ENCODE measurements around the gene MLPH.

MLPH gene

DNA sequence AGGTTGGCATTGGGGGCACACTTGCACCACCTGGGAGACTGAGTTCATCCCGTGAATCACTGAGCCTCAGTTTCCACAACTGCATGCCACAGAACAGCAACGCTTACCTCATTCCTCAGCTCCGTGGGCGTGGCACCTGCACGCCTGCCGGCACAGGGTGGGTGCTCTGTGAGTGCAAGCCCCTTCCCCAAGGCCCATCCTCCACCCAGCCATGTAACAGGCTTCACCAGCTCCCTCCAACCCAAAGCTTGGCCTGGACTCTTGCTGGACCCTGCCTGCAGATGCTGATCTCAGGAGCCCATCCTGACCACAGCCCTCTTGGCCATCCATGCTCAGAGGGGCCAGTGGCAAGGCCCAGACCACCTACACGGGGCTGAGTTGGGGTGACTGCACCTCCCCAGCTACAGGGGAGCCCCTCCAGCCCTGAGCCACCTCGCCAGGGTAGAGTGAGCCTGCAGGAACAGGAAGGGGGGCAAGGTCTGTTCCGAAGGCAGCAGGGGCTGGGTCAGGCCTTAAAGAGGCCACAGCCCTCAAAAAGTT, 81.1 kb downstream of the MLPH start:
- Mint-ChIP-seq H3K4me3 (no peak overlapping the region), H3K9me3 (no peaks in the 10 kb centered on the region), H3K36me3 (no peaks in the 10 kb centered on the region), H3K27me3 (peaks cover 9% of the 10 kb centered on the region), H3K27ac (no peak overlapping the region), H3K4me1 (peaks cover 5% of the 10 kb centered on the region)
- ATAC-seq (ENCODE audit: low read depth) (no peak), DNase-seq (ENCODE audit: low spot score in 2 of 2) (no peak)

DNA sequence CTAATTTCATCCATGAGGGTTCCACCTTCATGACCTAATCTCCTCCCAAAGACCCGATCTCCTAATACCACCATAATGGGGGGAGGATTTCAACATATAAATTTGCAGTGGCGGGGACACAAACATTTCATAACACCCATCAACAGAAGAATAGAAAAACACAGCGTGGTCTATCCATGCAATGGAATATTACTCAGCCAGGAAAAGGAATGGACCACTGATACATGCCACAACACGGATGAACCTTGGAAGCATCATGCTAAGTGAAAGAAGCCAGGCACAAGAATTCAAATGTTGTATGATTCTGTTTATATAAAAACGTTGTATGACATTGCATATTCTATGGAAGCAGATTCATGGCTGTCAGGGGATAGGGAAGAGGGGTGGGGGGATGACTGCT, 82.0 kb downstream of the MLPH start:
- H3K9me3 Mint-ChIP-seq = no peaks in the 10 kb centered on the region
- H3K27me3 Mint-ChIP-seq = peaks cover 9% of the 10 kb centered on the region
- ATAC-seq (ENCODE audit: low read depth) (no peak), DNase-seq (ENCODE audit: low spot score in 2 of 2) (no peak)
- H3K27ac Mint-ChIP-seq = no peak overlapping the region
- H3K4me1 Mint-ChIP-seq = peaks cover 5% of the 10 kb centered on the region
- no peaks in the 10 kb centered on the region for H3K36me3 Mint-ChIP-seq
- no peak overlapping the region for H3K4me3 Mint-ChIP-seq

DNA sequence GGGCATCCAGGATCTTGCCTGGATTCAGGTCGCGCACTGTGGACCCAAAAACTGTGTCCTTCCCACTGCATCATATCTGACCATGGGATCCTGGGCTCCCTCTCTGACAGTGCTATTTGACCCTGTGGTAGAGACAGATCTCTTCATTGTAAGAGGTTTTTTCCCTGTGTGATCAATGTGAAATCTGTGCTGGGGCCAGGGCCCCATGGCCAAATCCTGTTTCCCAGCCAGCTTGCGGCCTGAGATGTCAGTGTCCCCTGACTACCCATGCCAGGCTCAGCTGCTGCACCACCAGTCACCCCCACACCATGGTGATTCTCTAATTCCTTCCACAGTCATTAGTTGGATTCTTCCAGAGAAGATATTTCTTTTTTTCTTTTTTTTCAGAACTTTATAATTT, 82.8 kb downstream of the MLPH start:
- H3K27ac Mint-ChIP-seq = no peak overlapping the region
- peaks cover 5% of the 10 kb centered on the region for H3K4me1 Mint-ChIP-seq

GRCh38 chr2:237570776-237571335, 83.8 kb downstream of the MLPH start:
- ATAC-seq (ENCODE audit: low read depth) = no peak
- no peaks in the 10 kb centered on the region for H3K36me3 Mint-ChIP-seq
- peaks cover 5% of the 10 kb centered on the region for H3K4me1 Mint-ChIP-seq
- no peak overlapping the region for H3K27ac Mint-ChIP-seq
- peaks cover 8% of the 10 kb centered on the region for H3K27me3 Mint-ChIP-seq
- H3K9me3 Mint-ChIP-seq = no peaks in the 10 kb centered on the region
- no peak overlapping the region for H3K4me3 Mint-ChIP-seq
- DNase-seq (ENCODE audit: low spot score in 2 of 2) = no peak

More for the DNA sequence above, 82.8 kb downstream of the MLPH start:
- no peak for ATAC-seq (ENCODE audit: low read depth)
- H3K27me3 Mint-ChIP-seq = peaks cover 7% of the 10 kb centered on the region
- no peaks in the 10 kb centered on the region for H3K36me3 Mint-ChIP-seq
- no peak overlapping the region for H3K4me3 Mint-ChIP-seq
- no peak for DNase-seq (ENCODE audit: low spot score in 2 of 2)
- no peaks in the 10 kb centered on the region for H3K9me3 Mint-ChIP-seq

- H3K36me3 Mint-ChIP-seq = no peaks in the 10 kb centered on the region
- H3K27ac Mint-ChIP-seq = no peak overlapping the region
- H3K4me1 Mint-ChIP-seq = peaks cover 5% of the 10 kb centered on the region
- no peak for ATAC-seq (ENCODE audit: low read depth)
- no peak for DNase-seq (ENCODE audit: low spot score in 2 of 2)
- no peak overlapping the region for H3K4me3 Mint-ChIP-seq
- peaks cover 13% of the 10 kb centered on the region for H3K27me3 Mint-ChIP-seq
- no peaks in the 10 kb centered on the region for H3K9me3 Mint-ChIP-seq
Observed at GRCh38 chr2:237571551-237571950, 84.5 kb downstream of the MLPH start.

DNA sequence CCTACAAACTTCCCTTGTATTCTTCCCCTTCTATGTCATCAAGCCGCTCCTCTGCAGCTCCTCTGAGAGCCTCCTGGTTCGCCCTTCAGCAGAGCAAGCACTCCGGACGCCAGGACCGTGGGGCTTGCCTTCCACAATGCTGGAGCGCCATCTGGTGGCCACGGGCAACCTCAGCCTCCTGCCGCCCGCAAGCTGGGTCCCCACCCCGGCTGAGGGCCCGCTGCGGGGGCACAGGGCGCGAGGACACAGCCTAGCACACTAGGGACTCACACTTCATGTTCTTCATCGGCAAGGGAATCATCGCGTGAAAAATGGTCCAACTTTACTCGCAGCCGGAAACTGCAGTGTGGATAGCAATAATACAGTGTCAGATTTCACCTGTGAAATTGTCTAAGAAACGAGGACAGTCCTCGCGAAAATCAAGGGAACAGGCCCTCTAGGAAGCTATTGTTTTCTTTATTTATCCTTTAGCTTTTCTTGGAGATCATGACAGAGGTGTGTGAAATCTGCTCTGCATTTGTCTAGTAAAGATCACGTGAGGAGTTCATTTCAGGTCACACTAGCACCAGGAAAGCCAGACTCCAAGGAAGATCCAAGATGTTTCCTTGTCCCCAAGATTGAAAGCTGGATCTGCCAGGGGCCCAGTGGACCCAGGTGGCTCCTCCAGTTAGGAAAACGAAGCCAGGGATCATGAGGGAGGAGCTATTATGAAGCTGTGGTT, 85.1 kb downstream of the MLPH start:
- Mint-ChIP-seq H3K27ac (no peak overlapping the region), H3K36me3 (no peaks in the 10 kb centered on the region), H3K4me1 (peaks cover 5% of the 10 kb centered on the region), H3K9me3 (no peaks in the 10 kb centered on the region), H3K27me3 (peaks cover 15% of the 10 kb centered on the region), H3K4me3 (no peak overlapping the region)
- DNase-seq (ENCODE audit: low spot score in 2 of 2) = peak; percentile 87 to 93
- peak; percentile 98 for ATAC-seq (ENCODE audit: low read depth)

DNA sequence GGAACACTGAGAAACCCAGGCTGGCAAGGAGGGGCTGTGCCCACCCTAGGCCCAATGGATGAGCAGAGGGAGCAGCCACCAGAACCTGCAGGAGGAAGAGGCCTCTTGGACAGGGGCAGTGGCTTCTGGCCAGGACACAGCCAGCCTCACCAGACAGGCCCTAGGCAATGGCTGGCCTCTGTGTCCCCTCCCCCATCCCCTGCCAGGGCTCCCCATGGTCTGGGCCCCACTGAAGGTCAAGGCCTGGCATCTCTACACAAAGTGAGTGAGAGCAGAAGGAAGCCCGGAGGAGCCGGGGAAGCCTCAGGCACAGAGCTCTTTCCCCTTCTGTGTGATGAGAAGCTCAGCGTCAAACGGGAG, 85.7 kb downstream of the MLPH start:
- H3K4me3 Mint-ChIP-seq = no peak overlapping the region
- H3K27ac Mint-ChIP-seq = no peak overlapping the region
- peaks cover 15% of the 10 kb centered on the region for H3K27me3 Mint-ChIP-seq
- DNase-seq (ENCODE audit: low spot score in 2 of 2) = no peak
- H3K9me3 Mint-ChIP-seq = no peaks in the 10 kb centered on the region
- no peak for ATAC-seq (ENCODE audit: low read depth)
- peaks cover 5% of the 10 kb centered on the region for H3K4me1 Mint-ChIP-seq
- H3K36me3 Mint-ChIP-seq = no peaks in the 10 kb centered on the region

DNA sequence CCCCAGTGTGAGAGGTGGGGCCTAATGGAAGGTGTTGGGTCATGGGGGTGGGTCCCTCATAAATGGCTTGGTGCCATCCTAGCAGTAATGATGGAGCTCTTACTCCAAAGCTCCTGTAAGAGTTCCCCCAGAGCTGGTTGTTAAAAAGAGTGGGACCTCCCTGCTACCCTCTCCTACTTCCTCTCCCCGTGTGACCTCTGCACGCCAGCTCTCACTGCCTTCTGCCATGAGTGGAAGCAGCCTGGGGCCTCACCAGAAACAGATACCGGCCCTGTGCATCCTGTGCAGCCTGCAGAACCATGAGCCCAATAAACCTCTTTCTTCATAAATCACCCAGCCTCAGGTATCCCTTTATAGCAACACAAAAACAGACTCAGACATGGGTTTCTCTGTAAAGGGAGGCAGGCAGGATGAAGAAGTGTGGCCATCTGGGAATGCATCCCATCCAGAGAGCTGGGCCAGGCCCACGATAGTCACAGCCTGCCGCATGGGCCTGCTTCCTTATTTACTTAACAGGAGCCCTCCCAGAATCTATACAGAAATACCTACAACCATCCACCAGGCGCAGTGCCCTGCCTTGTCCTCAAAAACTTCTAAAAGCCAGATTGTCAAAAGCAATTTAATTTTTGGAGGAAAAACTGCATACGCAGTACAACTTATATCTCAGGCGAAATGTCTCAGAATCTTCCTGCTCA, 86.8 kb downstream of the MLPH start:
- H3K9me3 Mint-ChIP-seq = no peaks in the 10 kb centered on the region
- peaks cover 19% of the 10 kb centered on the region for H3K27me3 Mint-ChIP-seq
- peaks cover 5% of the 10 kb centered on the region for H3K4me1 Mint-ChIP-seq
- no peak overlapping the region for H3K4me3 Mint-ChIP-seq
- H3K36me3 Mint-ChIP-seq = no peaks in the 10 kb centered on the region
- DNase-seq (ENCODE audit: low spot score in 2 of 2) (no peak), ATAC-seq (ENCODE audit: low read depth) (no peak)
- H3K27ac Mint-ChIP-seq = no peak overlapping the region

DNA sequence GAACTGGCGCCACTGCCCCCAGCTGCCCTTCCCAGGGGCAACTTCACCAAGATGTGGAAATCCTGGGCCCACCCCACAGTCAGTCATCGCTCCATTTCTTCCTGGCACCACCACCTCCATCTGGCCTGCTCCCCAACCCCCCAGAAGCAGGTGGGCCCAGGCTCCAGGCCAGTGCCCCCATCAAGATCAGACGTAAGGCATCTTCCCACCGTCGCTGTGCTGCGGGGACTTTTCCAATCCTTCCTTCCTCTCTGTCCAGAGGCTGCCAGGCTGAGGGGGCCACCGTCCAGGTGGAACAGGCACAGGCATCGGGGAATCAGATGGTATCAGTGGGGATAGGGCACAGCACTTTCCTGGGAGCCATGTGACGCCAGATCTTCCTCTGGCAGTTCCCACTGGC, 87.4 kb downstream of the MLPH start:
- ATAC-seq (ENCODE audit: low read depth) (no peak), DNase-seq (ENCODE audit: low spot score in 2 of 2) (no peak)
- H3K36me3 Mint-ChIP-seq = no peaks in the 10 kb centered on the region
- H3K4me1 Mint-ChIP-seq = peaks cover 5% of the 10 kb centered on the region
- no peaks in the 10 kb centered on the region for H3K9me3 Mint-ChIP-seq
- H3K27me3 Mint-ChIP-seq = peaks cover 15% of the 10 kb centered on the region
- no peak overlapping the region for H3K27ac Mint-ChIP-seq
- no peak overlapping the region for H3K4me3 Mint-ChIP-seq

- Mint-ChIP-seq H3K4me1 (peaks cover 5% of the 10 kb centered on the region), H3K36me3 (no peaks in the 10 kb centered on the region), H3K4me3 (no peak overlapping the region), H3K9me3 (no peaks in the 10 kb centered on the region), H3K27me3 (peaks cover 15% of the 10 kb centered on the region), H3K27ac (no peak overlapping the region)
- no peak for ATAC-seq (ENCODE audit: low read depth)
- no peak for DNase-seq (ENCODE audit: low spot score in 2 of 2)
Observed at GRCh38 chr2:237574894-237575868, 88.1 kb downstream of the MLPH start.

- DNase-seq (ENCODE audit: low spot score in 2 of 2) = no peak
- Mint-ChIP-seq H3K36me3 (no peaks in the 10 kb centered on the region), H3K27ac (no peak overlapping the region), H3K9me3 (no peaks in the 10 kb centered on the region), H3K4me3 (no peak overlapping the region), H3K27me3 (peaks cover 15% of the 10 kb centered on the region), H3K4me1 (peaks cover 5% of the 10 kb centered on the region)
- no peak for ATAC-seq (ENCODE audit: low read depth)
Observed at GRCh38 chr2:237575869-237576862, 89.1 kb downstream of the MLPH start.

DNA sequence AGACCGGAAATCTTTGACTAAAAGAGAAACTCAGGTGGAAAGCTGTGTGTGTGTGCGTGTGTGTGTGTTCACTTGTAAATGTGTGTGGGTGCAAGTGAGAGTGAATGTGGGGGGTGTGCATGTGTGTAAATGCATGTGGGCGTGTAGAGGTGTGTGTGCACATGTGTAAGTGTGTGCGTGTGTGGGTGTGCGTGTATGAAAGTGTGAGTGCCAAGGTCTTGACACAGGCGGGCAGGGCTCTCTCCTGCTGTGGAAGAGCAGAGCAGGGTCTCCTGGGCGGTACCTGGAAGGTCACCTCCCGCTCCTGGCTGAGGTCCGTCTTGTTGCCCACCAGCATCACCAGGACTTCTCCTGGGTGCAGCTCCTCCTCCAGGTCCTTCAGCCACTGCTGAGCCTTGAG, 89.9 kb downstream of the MLPH start:
- Mint-ChIP-seq H3K27ac (no peak overlapping the region), H3K36me3 (no peaks in the 10 kb centered on the region), H3K27me3 (peaks cover 15% of the 10 kb centered on the region), H3K9me3 (no peaks in the 10 kb centered on the region), H3K4me1 (peaks cover 2% of the 10 kb centered on the region), H3K4me3 (no peak overlapping the region)
- ATAC-seq (ENCODE audit: low read depth) (no peak), DNase-seq (ENCODE audit: low spot score in 2 of 2) (no peak)

GRCh38 chr2:237577458-237577857, 90.4 kb downstream of the MLPH start:
- H3K36me3 Mint-ChIP-seq = no peaks in the 10 kb centered on the region
- no peak overlapping the region for H3K27ac Mint-ChIP-seq
- no peaks in the 10 kb centered on the region for H3K4me1 Mint-ChIP-seq
- no peak overlapping the region for H3K4me3 Mint-ChIP-seq
- peaks cover 15% of the 10 kb centered on the region for H3K27me3 Mint-ChIP-seq
- ATAC-seq (ENCODE audit: low read depth) (no peak), DNase-seq (ENCODE audit: low spot score in 2 of 2) (no peak)
- H3K9me3 Mint-ChIP-seq = no peaks in the 10 kb centered on the region
